Upper lobe of left lung (tissue), 4 donors: ENCODE data around the gene FMO3.

Source experiments
- EP300 ChIP-seq, 4 donors: sonication (generic); formaldehyde crosslinking; IDR thresholded peaks; one replicate each; pipeline ENCODE4 v1.5.1; 2017; ENCODE audit warnings: antibody characterized with exemption in 4 of 4, control low read depth in 2 of 4
- POLR2A ChIP-seq, 4 donors: fragments of 450-650 bp; IDR thresholded peaks; one replicate each; pipeline ENCODE4 v1.5.1; 2016 to 2017; ENCODE audit warnings: antibody characterized with exemption in 4 of 4, mild to moderate bottlenecking in 2 of 4
- POLR2AphosphoS5 ChIP-seq, 2 donors: sonication (generic); formaldehyde crosslinking; IDR thresholded peaks; one replicate each; pipeline ENCODE4 v1.5.1; 2017; ENCODE audit warnings: antibody characterized with exemption in 2 of 2
- TF ChIP-seq, protein P1 (sequence below), 6 experiments: fragments of 450-650 bp in 4 of 6; fragments of 200-600 bp in 2 of 6; sonication (generic) in 2 of 6; IDR thresholded peaks; one replicate each; pipeline ENCODE4 v1.5.1; 2016 to 2019; ENCODE audit warnings: antibody characterized with exemption in 6 of 6

GRCh38 chr1:171103862-171104261 lies 13.2 kb downstream of the FMO3 start:
- TF ChIP-seq POLR2A (IDR thresholded peaks at IDR 0.05) (no peak), EP300 (IDR thresholded peaks at IDR 0.05) (no peak), POLR2AphosphoS5 (IDR thresholded peaks at IDR 0.05) (no peak)
- TF ChIP-seq, protein P1, sequence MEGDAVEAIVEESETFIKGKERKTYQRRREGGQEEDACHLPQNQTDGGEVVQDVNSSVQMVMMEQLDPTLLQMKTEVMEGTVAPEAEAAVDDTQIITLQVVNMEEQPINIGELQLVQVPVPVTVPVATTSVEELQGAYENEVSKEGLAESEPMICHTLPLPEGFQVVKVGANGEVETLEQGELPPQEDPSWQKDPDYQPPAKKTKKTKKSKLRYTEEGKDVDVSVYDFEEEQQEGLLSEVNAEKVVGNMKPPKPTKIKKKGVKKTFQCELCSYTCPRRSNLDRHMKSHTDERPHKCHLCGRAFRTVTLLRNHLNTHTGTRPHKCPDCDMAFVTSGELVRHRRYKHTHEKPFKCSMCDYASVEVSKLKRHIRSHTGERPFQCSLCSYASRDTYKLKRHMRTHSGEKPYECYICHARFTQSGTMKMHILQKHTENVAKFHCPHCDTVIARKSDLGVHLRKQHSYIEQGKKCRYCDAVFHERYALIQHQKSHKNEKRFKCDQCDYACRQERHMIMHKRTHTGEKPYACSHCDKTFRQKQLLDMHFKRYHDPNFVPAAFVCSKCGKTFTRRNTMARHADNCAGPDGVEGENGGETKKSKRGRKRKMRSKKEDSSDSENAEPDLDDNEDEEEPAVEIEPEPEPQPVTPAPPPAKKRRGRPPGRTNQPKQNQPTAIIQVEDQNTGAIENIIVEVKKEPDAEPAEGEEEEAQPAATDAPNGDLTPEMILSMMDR (IDR thresholded peaks at IDR 0.05) = no peak
